Measurements from ENCODE around the gene SRGAP1. TPM values are rescaled to one million over a fixed set of nuclear protein-coding genes. Genes with fewer than 3 reads are reported as not detected.

The SRGAP1 gene
- total RNA-seq, 4 donors from 2014 or later, result 7.2 to 22.9 (median 11.5) TPM

DNA sequence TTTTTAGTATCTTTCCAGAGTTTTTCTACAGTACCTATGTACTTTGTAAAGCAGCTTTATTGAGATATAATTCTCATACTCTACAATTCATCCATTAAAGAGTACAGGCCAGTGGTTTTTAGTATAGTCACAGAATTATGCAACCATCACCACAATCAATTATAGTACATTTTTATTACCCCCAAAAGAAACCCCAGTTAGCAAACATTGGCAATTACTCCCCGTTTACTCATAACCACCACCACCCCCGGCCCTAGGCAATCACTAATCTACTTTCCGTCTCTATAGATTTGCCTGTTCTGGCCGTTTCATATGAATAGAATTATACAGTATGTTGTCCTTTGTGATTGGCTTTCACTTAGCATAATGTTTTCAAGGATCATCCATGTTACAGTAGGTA lies 257.8 kb downstream of the SRGAP1 start:
- H3K4me3 ChIP-seq, result no peak overlapping the region
- WGBS, 2 donors (ENCODE audit: low coverage in 1 of 2), result 93 to 95% methylated on average over 4 of the region's 4 CpGs
- H3K27me3 ChIP-seq, result no peaks in the 10 kb centered on the region
- no peak for ATAC-seq
- peaks cover 7 to 47% (median 11%) of the 10 kb centered on the region in 3 donors for H3K4me1 ChIP-seq
- H3K9me3 ChIP-seq, result no peaks in the 10 kb centered on the region
- no peak for TF ChIP-seq POLR2AphosphoS5 (IDR thresholded peaks at IDR 0.05)
- TF ChIP-seq EP300 (IDR thresholded peaks at IDR 0.05), result no peak
- TF ChIP-seq CTCF (IDR thresholded peaks at IDR 0.05), result no peak
- TF ChIP-seq POLR2A (IDR thresholded peaks at IDR 0.05), result no peak
- H3K36me3 ChIP-seq, result peaks cover 0 to 9% of the 10 kb centered on the region in 2 donors
- no peak overlapping the region for H3K27ac ChIP-seq

- TF ChIP-seq POLR2A (IDR thresholded peaks at IDR 0.05), result no peak
- peak; percentile 97 for TF ChIP-seq POLR2AphosphoS5 (IDR thresholded peaks at IDR 0.05)
- TF ChIP-seq EP300 (IDR thresholded peaks at IDR 0.05), result no peak
- TF ChIP-seq CTCF (IDR thresholded peaks at IDR 0.05), result no peak
- Histone ChIP-seq H3K4me1 (peaks cover 0 to 36% (median 8%) of the 10 kb centered on the region in 3 donors), H3K9me3 (no peaks in the 10 kb centered on the region), H3K36me3 (no peaks in the 10 kb centered on the region), H3K27me3 (no peaks in the 10 kb centered on the region), H3K27ac (peak overlapping the region; percentile 68 to 81 (median 78)), H3K4me3 (no peak overlapping the region)
- 44 to 69% methylated on average over 9 to 10 of the region's 10 CpGs for WGBS, 2 donors (ENCODE audit: low coverage in 1 of 2)
- ATAC-seq, result peak; percentile 89
These were observed 259.6 kb downstream of the SRGAP1 start for GRCh38 chr12:64103825-64104740.

DNA sequence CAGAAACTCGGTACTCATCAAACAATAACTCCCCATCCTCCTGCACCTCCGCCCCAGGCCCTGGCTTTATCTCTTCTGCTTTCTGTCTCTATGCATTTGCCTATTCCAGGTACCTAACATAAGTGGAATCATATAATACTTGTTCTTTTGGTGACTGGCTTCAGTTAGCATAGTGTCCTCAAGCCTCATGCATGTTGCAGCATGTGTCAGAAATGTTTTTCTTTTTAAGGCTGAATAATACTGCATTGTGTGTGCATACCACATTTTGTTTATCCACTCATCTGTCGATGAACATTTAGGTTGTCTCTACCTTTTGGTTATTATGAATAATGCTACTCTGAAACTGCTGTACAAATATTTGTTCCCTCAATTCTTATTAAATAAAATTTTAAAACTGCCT lies 260.5 kb downstream of the SRGAP1 start:
- no peak for TF ChIP-seq POLR2A (IDR thresholded peaks at IDR 0.05)
- no peak for TF ChIP-seq EP300 (IDR thresholded peaks at IDR 0.05)
- no peak for TF ChIP-seq POLR2AphosphoS5 (IDR thresholded peaks at IDR 0.05)
- no peak for TF ChIP-seq CTCF (IDR thresholded peaks at IDR 0.05)
- H3K27me3 ChIP-seq, result no peaks in the 10 kb centered on the region
- peak overlapping the region; percentile 68 to 81 (median 78) for H3K27ac ChIP-seq
- ATAC-seq, result no peak
- WGBS, 2 donors (ENCODE audit: low coverage in 1 of 2), result 83 to 96% methylated on average over 3 of the region's 3 CpGs
- peaks cover 0 to 27% (median 8%) of the 10 kb centered on the region in 3 donors for H3K4me1 ChIP-seq
- peaks cover 0 to 8% of the 10 kb centered on the region in 2 donors for H3K36me3 ChIP-seq
- H3K4me3 ChIP-seq, result no peak overlapping the region
- no peaks in the 10 kb centered on the region for H3K9me3 ChIP-seq

- 81 to 100% methylated on average over 1 of the region's 1 CpG for WGBS, 2 donors (ENCODE audit: low coverage in 1 of 2)
- peaks cover 0 to 23% of the 10 kb centered on the region in 2 donors for H3K36me3 ChIP-seq
These were observed 263.3 kb downstream of the SRGAP1 start for GRCh38 chr12:64107776-64108175.

More at GRCh38 chr12:64107776-64108175, 263.3 kb downstream of the SRGAP1 start:
- ATAC-seq, result no peak
- Histone ChIP-seq H3K27ac (no peak overlapping the region), H3K4me1 (peaks cover 0 to 22% (median 8%) of the 10 kb centered on the region in 3 donors), H3K9me3 (no peaks in the 10 kb centered on the region), H3K4me3 (no peak overlapping the region), H3K27me3 (no peaks in the 10 kb centered on the region)
- no peak for TF ChIP-seq POLR2AphosphoS5 (IDR thresholded peaks at IDR 0.05)
- TF ChIP-seq POLR2A (IDR thresholded peaks at IDR 0.05), result no peak
- no peak for TF ChIP-seq CTCF (IDR thresholded peaks at IDR 0.05)
- TF ChIP-seq EP300 (IDR thresholded peaks at IDR 0.05), result no peak

All from gastroesophageal sphincter (tissue), 4 donors.